B cell (primary cell): ENCODE measurements around the gene LRRC2.

Experiments
- EZH2 ChIP-seq: IDR thresholded peaks from 2 replicates; pipeline ENCODE4 v1.6.1; 2012; ENCODE audit warnings: borderline replicate concordance, low read depth, mild to moderate bottlenecking, moderate library complexity, low read length; ENCODE audit not compliant: insufficient read depth, poor library complexity, severe bottlenecking
- TF ChIP-seq, protein P1 (sequence below): fragments of 200-600 bp; IDR thresholded peaks from one replicate; pipeline ENCODE4 v1.8.0; 2022; ENCODE audit warnings: antibody characterized with exemption, mild to moderate bottlenecking

DNA sequence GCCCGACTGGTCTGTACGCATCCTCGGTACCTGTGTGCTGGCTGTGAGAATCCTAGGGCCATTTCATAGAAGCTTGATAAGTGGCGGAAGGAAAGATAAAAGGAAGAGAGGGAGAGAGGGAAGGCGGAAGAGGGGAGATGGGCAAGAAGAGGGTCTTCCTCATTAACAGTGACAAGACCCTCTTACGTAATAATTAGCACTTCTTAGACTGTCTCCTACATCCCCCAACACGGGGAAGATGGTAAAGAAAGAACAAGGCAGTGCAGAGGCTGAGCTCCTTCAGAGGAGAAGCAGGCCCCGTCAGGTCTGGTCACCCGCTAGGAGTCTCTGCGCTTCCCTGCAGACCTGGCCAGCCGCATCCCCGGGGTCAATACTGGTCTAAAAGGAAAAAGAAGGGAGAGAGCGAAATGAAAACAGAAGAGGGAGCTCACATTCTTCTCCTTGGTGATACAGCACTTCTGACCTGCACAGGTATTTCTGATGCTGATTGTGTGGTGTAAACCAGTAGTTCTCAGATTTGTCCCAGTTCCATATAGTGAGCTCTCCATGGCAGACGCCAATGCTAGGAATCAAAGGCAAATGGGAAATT is 27.3 kb upstream of the LRRC2 start:
- TF ChIP-seq EZH2: no peak
- TF ChIP-seq, protein P1, sequence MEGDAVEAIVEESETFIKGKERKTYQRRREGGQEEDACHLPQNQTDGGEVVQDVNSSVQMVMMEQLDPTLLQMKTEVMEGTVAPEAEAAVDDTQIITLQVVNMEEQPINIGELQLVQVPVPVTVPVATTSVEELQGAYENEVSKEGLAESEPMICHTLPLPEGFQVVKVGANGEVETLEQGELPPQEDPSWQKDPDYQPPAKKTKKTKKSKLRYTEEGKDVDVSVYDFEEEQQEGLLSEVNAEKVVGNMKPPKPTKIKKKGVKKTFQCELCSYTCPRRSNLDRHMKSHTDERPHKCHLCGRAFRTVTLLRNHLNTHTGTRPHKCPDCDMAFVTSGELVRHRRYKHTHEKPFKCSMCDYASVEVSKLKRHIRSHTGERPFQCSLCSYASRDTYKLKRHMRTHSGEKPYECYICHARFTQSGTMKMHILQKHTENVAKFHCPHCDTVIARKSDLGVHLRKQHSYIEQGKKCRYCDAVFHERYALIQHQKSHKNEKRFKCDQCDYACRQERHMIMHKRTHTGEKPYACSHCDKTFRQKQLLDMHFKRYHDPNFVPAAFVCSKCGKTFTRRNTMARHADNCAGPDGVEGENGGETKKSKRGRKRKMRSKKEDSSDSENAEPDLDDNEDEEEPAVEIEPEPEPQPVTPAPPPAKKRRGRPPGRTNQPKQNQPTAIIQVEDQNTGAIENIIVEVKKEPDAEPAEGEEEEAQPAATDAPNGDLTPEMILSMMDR: no peak
